Nephron (organoid): Measurements from ENCODE around the gene DIS3L2.
"Not testable (repeated sequence)": the region's sequence is repeated elsewhere in the genome, so short reads cannot be mapped to it uniquely, and the experiment has no call there.

Source experiments
- H3K27ac Mint-ChIP-seq, 3 experiments: 2 replicates each; pipeline ENCODE4 v1.8.0; 2020; ENCODE audit warnings: mixed read lengths in 3 of 3, mild to moderate bottlenecking in 2 of 3, moderate library complexity in 1 of 3
- H3K27me3 Mint-ChIP-seq: 2 replicates; pipeline ENCODE4 v1.8.0; 2021; ENCODE audit warnings: low read depth, mild to moderate bottlenecking, moderate library complexity, mixed read lengths
- H3K36me3 Mint-ChIP-seq: 2 replicates; pipeline ENCODE4 v1.8.0; 2020; ENCODE audit warnings: low read depth, mixed read lengths
- H3K4me1 Mint-ChIP-seq: 2 replicates; pipeline ENCODE4 v1.8.0; 2020; ENCODE audit warnings: mixed read lengths
- H3K4me3 Mint-ChIP-seq, 3 experiments: 2 replicates each; pipeline ENCODE4 v1.8.0; 2020; ENCODE audit warnings: mild to moderate bottlenecking in 3 of 3, mixed read lengths in 3 of 3, moderate library complexity in 2 of 3
- H3K9me3 Mint-ChIP-seq: 2 replicates; pipeline ENCODE4 v1.8.0; 2020; ENCODE audit warnings: mixed read lengths
- TF ChIP-seq, protein P1 (sequence below), 3 experiments: fragments of 200-600 bp; sonication (generic); IDR thresholded peaks; one replicate each; pipeline ENCODE4 v1.5.0; 2021; ENCODE audit warnings: antibody characterized with exemption in 3 of 3; ENCODE audit not compliant: unreplicated experiment in 3 of 3

DIS3L2 gene

DNA sequence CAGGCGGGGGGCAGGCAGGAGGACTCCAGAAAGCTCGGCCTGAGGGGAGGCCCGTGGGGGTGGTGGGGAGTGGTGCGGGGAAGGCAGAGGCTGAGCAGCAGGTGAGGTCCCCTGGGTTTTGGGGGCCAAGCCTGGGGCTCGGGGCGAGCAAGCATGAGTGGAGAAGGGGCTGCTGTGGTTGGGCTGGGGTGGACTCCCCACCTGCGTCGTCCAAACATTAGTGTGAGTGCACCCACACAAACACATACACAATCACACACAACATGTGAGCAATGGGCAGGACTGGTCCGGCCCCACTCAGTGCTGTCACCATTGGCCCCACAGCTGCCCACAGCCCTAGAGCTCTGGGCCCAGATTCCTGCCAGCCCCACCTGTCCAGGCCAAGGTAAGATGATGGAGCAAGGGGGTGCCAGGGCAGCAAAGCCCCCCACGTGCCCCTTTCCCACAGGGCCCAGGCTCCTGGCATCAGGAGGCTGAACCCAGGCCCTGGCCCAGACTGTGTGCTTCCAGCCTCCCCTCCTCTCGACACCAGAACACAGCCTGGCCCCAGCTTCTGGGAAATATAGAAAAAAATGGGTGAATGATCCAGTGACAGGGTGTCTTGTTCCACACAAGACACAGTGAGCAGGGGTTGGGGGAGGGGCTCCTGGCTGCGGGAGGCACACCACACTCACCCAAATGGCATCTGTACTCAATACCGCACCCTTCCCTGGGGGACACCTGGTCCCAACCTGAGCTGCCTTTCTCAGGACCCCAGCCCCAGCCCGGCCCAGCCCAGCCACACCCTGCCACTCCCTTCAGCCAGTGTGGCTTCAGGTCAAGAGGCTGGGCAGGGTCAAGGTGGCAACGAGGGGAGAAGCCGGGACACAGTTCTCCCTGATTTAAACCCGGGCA is 416.6 kb downstream of the DIS3L2 start:
- TF ChIP-seq, protein P1, sequence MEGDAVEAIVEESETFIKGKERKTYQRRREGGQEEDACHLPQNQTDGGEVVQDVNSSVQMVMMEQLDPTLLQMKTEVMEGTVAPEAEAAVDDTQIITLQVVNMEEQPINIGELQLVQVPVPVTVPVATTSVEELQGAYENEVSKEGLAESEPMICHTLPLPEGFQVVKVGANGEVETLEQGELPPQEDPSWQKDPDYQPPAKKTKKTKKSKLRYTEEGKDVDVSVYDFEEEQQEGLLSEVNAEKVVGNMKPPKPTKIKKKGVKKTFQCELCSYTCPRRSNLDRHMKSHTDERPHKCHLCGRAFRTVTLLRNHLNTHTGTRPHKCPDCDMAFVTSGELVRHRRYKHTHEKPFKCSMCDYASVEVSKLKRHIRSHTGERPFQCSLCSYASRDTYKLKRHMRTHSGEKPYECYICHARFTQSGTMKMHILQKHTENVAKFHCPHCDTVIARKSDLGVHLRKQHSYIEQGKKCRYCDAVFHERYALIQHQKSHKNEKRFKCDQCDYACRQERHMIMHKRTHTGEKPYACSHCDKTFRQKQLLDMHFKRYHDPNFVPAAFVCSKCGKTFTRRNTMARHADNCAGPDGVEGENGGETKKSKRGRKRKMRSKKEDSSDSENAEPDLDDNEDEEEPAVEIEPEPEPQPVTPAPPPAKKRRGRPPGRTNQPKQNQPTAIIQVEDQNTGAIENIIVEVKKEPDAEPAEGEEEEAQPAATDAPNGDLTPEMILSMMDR (IDR thresholded peaks at IDR 0.05; ENCODE audit: unreplicated experiment in 3 of 3), result no peak
- H3K36me3 Mint-ChIP-seq, result no peaks in the 10 kb centered on the region
- H3K9me3 Mint-ChIP-seq, result no peaks in the 10 kb centered on the region
- H3K4me1 Mint-ChIP-seq, result no peaks in the 10 kb centered on the region
- H3K4me3 Mint-ChIP-seq, result no peak overlapping the region
- no peak overlapping the region for H3K27ac Mint-ChIP-seq
- peaks cover 30% of the 10 kb centered on the region for H3K27me3 Mint-ChIP-seq

- not testable (repeated sequence) for H3K9me3 Mint-ChIP-seq, H3K4me3 Mint-ChIP-seq, H3K4me1 Mint-ChIP-seq, H3K27ac Mint-ChIP-seq, H3K36me3 Mint-ChIP-seq
- peaks cover 36% of the 10 kb centered on the region for H3K27me3 Mint-ChIP-seq
Measured at GRCh38 chr2:232378735-232379151, 417.2 kb downstream of the DIS3L2 start, which contains the start of gene ALPP. Gene ALPP (plus strand): TSS chr2:232378751. CDS start chr2:232378803, 52 bp downstream.

DNA sequence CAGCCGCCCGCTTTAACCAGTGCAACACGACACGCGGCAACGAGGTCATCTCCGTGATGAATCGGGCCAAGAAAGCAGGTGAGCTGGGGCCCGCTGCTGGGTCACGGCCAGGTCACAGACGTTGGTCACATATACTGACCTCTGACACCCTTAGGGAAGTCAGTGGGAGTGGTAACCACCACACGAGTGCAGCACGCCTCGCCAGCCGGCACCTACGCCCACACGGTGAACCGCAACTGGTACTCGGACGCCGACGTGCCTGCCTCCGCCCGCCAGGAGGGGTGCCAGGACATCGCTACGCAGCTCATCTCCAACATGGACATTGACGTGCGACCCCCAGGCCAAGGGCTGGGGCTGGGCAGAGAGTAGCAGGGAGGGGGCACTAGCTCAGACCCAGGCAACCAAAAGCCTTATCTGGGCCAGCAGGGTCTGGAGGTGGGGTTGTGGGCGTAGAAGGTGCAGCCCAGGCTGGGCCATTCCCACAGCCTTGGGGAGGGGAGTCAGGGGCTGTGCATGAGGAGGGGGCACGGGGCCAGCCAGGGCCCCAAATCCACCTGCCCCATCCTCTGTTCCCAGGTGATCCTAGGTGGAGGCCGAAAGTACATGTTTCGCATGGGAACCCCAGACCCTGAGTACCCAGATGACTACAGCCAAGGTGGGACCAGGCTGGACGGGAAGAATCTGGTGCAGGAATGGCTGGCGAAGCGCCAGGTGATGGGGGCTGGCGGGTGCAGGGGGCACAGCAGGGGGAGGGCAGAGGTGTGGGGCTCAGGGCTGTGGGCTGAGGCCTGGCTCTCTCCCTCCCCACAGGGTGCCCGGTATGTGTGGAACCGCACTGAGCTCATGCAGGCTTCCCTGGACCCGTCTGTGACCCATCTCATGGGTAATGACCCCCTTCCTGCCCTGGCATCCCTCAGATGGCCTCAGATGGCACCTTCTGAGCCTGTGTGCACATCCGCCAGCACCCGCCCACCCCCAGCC is 418.4 kb downstream of the DIS3L2 start:
- H3K4me1 Mint-ChIP-seq, H3K36me3 Mint-ChIP-seq, H3K9me3 Mint-ChIP-seq, H3K27ac Mint-ChIP-seq, H3K4me3 Mint-ChIP-seq: not testable (repeated sequence)
- peaks cover 40% of the 10 kb centered on the region for H3K27me3 Mint-ChIP-seq

GRCh38 chr2:232381204-232382031 is 419.9 kb downstream of the DIS3L2 start:
- not testable (repeated sequence) for H3K4me3 Mint-ChIP-seq, H3K4me1 Mint-ChIP-seq, H3K36me3 Mint-ChIP-seq, H3K9me3 Mint-ChIP-seq, H3K27ac Mint-ChIP-seq
- H3K27me3 Mint-ChIP-seq, result peaks cover 51% of the 10 kb centered on the region

GRCh38 chr2:232382331-232383225 is 421.1 kb downstream of the DIS3L2 start:
- no peak overlapping the region for H3K27ac Mint-ChIP-seq

DNA sequence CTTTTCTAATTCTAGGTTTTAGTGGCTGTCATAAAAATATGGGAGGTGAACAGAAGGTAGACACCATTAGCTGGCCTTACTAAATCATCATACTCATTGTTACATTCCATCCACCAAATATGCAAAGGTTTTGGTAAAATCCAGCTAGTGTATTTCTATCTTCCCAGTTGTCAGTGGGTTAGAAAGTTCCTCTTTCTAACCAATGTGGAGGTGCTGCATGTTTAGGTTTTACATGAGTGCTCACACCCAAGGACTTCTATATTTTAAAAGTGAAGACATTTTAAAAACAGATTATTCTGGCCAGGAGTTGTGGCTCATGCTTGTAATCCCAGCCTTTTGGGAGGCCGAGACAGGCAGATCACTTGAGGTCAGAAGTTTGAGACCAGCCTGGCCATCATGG is 423.0 kb downstream of the DIS3L2 start:
- Mint-ChIP-seq H3K9me3 (peaks cover 2% of the 10 kb centered on the region), H3K4me1 (peaks cover 16% of the 10 kb centered on the region), H3K4me3 (no peak overlapping the region), H3K27me3 (peaks cover 77% of the 10 kb centered on the region), H3K27ac (no peak overlapping the region), H3K36me3 (no peaks in the 10 kb centered on the region)
- TF ChIP-seq, protein P1 (IDR thresholded peaks at IDR 0.05; ENCODE audit: unreplicated experiment in 3 of 3), result no peak

More at GRCh38 chr2:232382331-232383225, 421.1 kb downstream of the DIS3L2 start:
- Mint-ChIP-seq H3K9me3 (no peaks in the 10 kb centered on the region), H3K4me1 (peaks cover 10% of the 10 kb centered on the region), H3K27me3 (peaks cover 58% of the 10 kb centered on the region), H3K36me3 (no peaks in the 10 kb centered on the region), H3K4me3 (no peak overlapping the region)
- TF ChIP-seq, protein P1 (IDR thresholded peaks at IDR 0.05; ENCODE audit: unreplicated experiment in 3 of 3), result no peak

GRCh38 chr2:232385058-232385457 is 423.5 kb downstream of the DIS3L2 start:
- Mint-ChIP-seq H3K4me1 (peaks cover 16% of the 10 kb centered on the region), H3K27me3 (peaks cover 83% of the 10 kb centered on the region)
- H3K9me3 Mint-ChIP-seq, H3K36me3 Mint-ChIP-seq, H3K27ac Mint-ChIP-seq, H3K4me3 Mint-ChIP-seq: not testable (repeated sequence)
